NCI-H1436 (cell line): ENCODE results near the gene SH2B3.
A peak's percentile ranks its signal among the peaks of the same experiment; 100 is the strongest.
"Not testable (repeated sequence)": the region's sequence is repeated elsewhere in the genome, so short reads cannot be mapped to it uniquely, and the experiment has no call there.

Source experiments
- DNase-seq: peaks from one replicate; lab custom pipeline; 2025; lab: John Stamatoyannopoulos, UW

The SH2B3 gene

GRCh38 chr12:111387747-111388323, 17.9 kb upstream of the SH2B3 start:
- DNase-seq = no peak

DNA sequence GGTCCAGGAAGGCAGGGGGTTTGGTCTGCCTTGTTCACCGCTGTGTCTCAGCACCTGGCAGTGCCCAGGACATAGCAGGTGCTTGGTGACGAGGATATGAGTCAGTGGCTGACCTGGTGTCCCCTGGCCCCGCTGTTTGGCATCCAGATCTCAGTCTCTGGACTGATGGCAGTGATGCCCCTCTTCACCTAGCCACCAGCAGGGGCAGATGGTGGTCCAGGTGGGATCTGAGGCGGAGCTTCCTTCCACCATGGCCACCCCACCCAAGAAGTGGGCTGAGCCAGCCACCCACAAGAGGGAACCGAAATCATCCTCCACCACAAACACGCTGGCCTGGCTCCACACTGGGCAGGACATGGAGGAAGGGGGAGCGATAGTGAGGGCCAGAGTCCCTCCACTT, 16.1 kb upstream of the SH2B3 start:
- DNase-seq = no peak

GRCh38 chr12:111390910-111391309, 14.8 kb upstream of the SH2B3 start:
- DNase-seq = no peak

DNA sequence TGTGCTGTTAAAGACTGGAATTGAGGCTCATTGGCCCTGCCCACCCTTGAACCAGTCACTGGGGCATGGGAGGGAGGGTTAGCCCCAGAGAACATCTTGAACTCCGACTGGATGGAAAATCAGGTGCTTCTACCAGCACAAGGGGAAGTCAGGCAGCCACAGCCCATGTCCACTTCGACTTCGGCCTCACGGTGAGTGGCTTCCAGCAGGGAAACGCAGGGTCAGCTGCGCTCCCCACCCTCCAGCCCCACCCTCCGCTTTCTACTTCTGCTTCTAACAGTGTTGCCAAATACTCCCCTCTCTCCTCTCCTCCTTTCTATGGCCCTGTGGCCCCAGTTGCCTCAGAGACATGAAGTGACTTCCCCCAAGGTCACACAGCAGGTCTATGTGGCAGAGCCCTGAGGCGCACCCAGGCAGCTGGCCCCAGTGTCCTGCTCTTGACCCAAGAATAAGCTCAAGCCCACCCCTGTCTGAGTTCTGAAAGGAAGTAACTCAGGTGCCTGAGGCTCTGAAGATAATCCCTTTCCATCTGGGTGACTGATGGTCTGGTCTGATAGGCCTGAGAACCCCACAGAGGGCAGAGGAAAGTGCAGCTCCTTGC, 11.9 kb upstream of the SH2B3 start:
- no peak for DNase-seq

DNA sequence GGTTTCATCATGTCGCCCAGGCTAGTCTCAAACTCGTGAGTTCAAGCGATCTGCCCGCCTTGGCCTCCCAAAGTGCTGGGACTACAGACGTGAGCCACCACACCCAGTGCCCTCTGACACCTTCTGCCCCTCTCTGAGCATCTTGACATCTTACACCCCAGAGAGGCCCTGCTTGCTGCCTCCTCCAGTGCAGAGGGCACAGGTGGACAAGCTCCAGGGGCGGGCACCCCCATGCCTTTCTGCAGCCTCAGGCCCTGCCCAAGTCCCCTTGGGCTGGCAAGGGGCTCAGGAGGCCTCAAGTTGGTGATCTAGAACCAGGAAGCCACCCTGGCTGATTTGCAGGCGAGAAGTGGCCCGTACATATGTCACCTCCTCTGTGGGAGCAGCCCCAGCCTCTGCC, 11.2 kb upstream of the SH2B3 start:
- DNase-seq = no peak

DNA sequence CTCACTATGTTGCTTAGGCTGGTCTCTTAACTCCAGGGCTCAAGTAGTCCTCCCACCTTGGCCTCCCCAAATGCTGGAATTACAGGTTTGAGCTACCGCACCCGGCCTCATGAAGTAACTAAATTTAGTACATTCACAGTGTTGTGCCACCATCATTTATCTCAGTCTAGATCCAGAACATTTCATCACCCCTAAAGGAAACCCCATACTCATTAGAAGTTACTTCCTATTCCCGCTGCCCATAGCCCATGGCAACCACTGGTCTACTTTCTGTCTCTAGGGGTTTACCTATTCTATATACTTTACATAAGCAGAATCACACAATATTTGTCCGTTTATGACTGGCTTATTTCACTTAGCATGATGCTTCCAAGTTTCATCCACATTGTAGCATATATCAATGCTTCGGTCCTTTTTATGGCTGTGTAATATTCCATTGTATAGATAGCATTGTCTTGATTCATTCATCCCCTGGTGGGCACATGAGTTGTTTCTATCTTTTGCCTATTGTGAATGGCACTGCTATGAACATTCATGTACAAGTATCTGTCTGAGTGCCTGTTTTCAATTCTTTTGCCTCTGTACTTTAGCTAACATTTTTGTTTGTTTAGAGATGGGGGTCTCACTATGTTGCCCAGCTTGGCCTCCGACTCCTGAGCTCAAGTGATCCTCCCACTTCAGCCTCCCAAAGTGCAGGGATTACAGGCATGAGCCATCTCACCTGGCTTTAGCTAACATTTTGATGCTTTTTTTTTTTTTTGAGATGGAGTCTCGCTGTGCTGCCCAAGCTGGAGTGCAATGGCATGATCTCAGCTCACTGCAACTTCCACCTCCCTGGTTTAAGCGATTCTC, 10.2 kb upstream of the SH2B3 start:
- DNase-seq = no peak

- DNase-seq = not testable (repeated sequence)
These were observed 9.5 kb upstream of the SH2B3 start for GRCh38 chr12:111396271-111396670.

GRCh38 chr12:111396726-111397445, 8.8 kb upstream of the SH2B3 start:
- peak; percentile 75 for DNase-seq

GRCh38 chr12:111398530-111398929, 7.2 kb upstream of the SH2B3 start:
- no peak for DNase-seq

- not testable (repeated sequence) for DNase-seq
These were observed 5.8 kb upstream of the SH2B3 start for GRCh38 chr12:111399741-111400404.

DNA sequence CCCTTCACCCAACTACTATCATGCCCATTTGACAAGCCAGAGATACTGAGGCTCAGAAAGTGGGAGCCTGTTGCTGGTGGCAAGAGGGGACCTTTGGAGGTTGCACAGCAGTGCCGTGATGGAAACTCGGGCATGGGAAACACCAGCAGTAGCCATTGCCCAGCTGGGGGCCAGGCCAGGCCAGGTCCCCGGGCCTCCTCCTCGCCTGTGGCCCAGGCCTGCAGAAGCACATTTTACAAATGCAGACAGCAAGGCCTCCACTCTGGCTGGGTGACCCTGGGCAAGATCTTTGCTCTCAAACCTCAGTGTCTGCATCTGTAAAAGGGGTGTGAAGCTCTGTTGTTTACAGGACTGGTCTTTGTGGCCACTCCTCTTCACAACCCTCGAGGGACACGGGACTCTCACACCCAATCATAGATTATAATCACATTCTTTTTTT, 4.5 kb upstream of the SH2B3 start:
- DNase-seq = no peak

DNA sequence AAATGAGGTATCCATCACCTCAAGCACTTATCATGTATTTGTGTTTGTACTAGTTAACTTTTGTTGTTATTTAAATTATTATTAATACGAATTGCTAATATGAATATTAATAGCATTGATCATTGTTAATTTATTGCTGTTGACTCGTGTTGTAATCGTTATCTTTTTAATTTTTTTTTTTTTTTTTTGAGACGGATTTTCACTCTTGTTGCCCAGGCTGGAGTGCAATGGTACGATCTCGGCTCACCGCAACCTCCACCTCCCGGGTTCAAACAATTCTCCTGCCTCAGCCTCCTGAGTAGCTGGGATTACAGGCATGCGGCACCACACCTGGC, 3.3 kb upstream of the SH2B3 start:
- not testable (repeated sequence) for DNase-seq

DNA sequence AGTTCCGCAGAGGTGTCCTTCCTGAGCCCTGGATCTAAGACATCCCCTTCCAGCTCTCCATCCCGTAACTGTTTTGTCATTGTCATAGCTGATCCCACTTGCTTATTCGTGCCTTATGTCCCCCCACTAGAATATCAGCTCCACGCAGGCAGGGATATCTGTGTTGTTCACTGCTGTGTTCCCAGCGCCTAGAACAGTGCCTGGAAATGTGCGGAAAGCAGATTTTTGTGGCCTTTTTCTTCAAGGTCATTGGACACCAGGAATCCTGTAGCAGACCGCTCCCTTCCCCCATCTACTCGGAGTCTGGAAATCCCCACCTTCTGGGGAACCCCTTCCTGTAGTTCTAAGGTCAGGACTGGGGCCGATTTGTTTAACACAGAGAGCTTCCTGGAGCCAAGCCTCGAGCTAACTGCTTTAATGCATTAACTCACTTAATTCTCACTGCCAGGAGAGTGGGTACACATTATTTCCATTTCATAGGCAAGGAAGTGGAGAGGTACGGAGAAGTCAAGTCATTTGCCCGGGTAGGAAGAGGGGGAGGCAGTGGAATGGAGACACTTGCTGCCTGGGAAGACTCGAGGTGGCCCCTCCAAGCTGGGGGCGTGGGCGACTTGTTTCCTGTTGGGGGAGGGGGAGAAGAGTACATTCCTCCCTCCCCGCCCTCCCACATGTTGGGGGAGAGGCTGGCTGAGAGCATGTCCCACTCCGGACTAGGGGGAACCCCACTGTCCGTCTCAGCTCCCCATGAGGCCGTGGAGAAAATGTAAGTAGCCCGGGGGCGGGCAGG, 1.2 kb upstream of the SH2B3 start:
- DNase-seq = no peak

DNA sequence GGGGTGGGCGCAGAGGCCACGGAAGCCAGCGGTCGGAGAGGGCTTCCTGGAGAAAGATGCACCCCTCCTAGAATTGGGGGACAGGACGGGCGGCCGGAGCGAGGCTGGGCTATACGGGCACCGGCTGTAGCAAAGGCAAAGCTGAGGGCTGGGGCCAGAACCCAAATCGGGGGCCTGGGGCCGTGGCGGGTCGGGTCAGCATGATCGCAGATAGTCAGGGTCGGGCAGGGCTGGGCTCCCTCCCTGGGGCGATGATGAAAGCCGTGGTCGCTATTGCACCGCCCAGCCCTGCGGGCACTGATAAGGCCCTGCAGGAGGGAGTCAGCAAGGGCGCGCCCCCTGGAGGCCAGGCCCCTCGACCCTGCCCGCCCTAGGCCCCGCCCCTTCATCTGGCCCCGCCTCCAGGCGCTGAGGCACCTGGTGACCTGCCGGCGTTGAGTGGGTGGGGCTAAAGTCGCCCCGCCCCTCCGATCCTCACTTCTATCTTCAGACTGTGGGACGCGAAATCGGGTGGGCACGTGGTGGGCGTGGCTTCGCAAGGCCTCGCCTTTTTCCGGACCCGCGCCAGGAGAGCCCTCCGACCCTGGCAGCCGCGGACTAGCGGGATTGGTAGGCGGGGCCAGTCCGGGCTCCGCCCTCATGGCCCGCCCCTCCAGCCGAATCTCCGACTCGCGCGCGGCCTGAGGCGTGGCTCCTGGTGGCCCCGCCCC, 419 bp upstream of the SH2B3 start:
- peak; percentile 95 for DNase-seq

DNA sequence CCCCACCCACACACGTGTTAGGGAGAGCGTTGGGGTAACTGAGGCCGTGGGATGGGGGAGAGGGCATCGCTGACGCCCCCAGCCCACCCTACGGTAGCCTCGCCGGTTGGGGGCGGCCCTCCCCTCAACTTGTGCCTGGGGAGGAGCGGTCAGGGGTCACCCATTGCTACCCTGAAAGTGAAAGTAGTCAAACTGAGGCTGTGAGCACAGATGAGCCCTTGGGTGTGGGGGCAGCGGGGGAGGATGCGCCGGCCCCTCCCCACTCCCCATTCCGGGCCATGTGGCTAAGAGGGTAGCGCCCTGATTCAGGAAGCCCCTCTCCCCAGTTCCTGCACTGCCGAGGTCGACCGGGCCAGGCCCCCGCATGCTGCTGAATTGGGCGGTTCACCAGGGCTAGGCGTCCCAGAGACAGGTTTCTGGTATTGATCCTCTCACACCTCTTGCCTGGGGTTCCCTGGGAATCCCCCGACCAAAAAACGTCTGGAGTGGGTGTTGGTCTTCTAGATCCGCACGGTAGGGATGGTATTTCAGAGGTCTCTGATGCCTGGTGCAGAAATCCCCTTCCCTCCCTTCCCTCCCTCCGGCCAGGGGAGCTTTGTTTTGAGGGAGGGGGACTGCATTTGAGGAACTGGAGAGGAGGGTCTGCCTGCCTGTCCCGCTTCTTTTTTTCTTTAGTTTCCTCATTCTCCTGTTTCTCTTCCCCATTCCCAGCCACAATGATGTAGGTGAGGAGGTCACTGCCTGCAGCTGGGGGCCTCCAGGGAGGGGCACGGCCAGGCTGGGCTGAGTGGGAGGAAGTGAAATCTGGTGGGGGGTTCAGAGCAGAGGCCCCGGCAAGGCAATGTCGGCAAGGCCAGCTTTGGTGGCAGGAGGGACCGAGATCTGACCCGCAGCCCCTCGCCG, 1.0 kb downstream of the SH2B3 start:
- no peak for DNase-seq

DNA sequence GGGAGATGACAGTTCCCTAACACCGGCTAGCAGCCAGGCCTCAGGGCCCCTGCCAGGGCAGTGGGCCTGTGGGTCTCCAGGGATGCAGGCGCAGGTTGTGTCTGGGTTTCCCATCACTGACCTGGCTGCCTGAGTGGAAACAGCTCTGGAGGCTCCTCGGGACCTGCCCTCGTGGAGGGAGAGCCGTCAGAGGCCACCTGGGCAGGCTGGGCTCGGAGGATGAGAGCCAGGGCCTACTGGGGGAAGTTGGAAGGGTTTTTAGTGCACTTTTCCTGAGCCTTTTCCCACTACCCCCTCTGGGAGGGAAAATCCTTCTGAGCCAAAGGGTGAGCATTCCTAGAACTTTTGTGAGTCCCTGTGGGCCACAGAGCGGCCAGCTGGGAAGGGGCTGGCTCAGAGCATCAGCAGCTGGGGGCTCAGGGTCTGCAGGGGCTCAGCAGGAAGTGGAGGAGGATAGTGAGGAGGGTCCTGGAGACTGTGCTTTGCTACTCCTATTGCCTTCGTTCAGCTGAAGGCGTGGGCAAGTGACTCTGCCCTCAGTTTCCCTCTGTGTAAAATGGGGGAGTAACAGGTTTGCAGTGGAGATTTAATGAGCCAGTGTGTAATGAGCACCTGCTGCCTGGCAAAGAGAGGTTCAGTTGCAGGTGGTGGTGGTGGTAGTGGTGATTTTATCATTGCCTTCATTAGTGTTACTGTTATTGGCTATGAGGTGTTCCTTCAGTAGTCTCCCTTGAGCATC, 1.8 kb downstream of the SH2B3 start:
- no peak for DNase-seq

- DNase-seq = no peak
These were observed 2.4 kb downstream of the SH2B3 start for GRCh38 chr12:111408116-111408440.

- no peak for DNase-seq
These were observed 3.1 kb downstream of the SH2B3 start for GRCh38 chr12:111408686-111409402.
